Mucosa of descending colon (tissue), 3 donors: ENCODE measurements around the gene SH3GLB1. TPM values are rescaled to one million over a fixed set of nuclear protein-coding genes. Genes with fewer than 3 reads are reported as not detected.

Source experiments
- ATAC-seq: fragments of 200-7000 bp; cut with Tn5 transposase; one replicate; pipeline ENCODE4 v1.9.1; 2020; ENCODE audit warnings: mild to moderate bottlenecking, moderate library complexity
- DNase-seq, 3 donors: peaks; one replicate each; pipeline ENCODE4 v3.0.0-alpha.2; 2020
- H3K36me3 ChIP-seq: fragments of 200-600 bp; one replicate; pipeline ENCODE4 v1.8.0; 2021; ENCODE audit warnings: low read depth, mild to moderate bottlenecking
- H3K4me1 ChIP-seq: fragments of 200-600 bp; one replicate; pipeline ENCODE4 v1.8.0; 2021; ENCODE audit warnings: low read depth, mild to moderate bottlenecking
- H3K4me3 ChIP-seq: fragments of 200-600 bp; one replicate; pipeline ENCODE4 v1.8.0; 2021; ENCODE audit warnings: mild to moderate bottlenecking
- H3K9me3 ChIP-seq: fragments of 200-600 bp; one replicate; pipeline ENCODE4 v1.8.0; 2021; ENCODE audit warnings: mild to moderate bottlenecking
- intact Hi-C, 2 donors: fragments of 100-400 bp; cut with DNase I in 1 of 2; cut with micrococcal nuclease in 1 of 2; formaldehyde crosslinking; loops; one replicate each; pipeline versions ENCODE4 v1.11.0 to v1.11.1; 2022; cut with DNase I, micrococcal nuclease
- total RNA-seq, 3 donors: library from RNA; stranded (reverse); fragmentation: NEBNext Ultra II Directional in 2 of 3; extraction: Animal tissue kit (Norgen Biotek cat#: 25700) in 2 of 3; gene quantifications; one replicate each; pipeline versions ENCODE4 v1.2.1 to v1.2.4, GENCODE V29; 2021 to 2023
- TF ChIP-seq, protein P1 (sequence below): fragments of 200-600 bp; IDR thresholded peaks from one replicate; pipeline ENCODE4 v1.8.0; 2022; ENCODE audit warnings: antibody characterized with exemption, mild to moderate bottlenecking
- donor health status: DM: no; HTN: no; CAD: no; lungs with moderate emphysema.
- donor health status: DM: no; HTN: no; CAD: no.
- donor health status: DM: no; HTN: yes; CAD: no.

Gene SH3GLB1
- total RNA-seq, 3 donors from 2014 or later: 109 to 114 (median 110) TPM

DNA sequence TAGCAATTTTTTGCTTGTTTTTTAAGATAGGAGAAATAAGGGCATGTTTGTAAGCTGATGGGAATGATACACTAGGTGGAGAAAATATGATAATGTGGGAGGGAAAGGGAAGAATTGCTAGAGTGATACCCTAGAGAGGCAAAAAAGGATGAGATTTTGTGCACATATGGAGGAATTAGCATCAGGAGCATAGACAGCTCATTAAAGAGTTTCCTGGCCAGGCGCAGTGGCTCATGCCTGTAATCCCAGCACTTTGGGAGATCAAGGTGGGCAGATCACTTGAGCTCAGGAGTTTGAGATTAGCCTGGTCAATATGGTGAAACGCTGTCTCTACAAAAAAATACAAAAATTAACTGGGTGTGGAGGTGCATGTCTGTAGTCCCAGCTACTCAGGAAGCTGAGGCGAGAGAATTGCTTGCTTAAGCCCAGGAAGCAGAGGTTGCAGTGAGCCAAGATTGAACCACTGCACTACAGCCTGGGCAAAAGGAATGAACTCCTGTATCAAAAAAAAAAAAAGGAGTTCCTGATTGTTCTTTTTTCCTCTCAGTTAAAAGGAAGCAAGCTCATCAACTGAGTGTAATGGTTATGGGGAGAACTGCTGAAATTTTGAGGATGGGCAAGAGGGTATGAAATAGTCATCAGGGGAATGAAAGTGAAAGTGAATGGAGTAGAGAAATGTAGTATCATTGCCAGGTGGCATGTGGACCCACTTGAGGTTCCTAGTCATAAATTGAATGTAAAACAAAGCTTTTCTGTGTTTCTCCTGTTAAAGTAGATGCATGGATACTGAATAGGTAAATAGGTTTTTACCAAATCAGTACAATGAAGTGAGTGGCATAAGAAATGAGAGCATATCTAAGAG, 35.5 kb downstream of the SH3GLB1 start:
- Histone ChIP-seq H3K9me3 (no peaks in the 10 kb centered on the region), H3K4me1 (no peaks in the 10 kb centered on the region), H3K36me3 (peaks cover 20% of the 10 kb centered on the region), H3K4me3 (no peak overlapping the region)
- peak; percentile 52 for ATAC-seq
- DNase-seq: no peak
- TF ChIP-seq, protein P1, sequence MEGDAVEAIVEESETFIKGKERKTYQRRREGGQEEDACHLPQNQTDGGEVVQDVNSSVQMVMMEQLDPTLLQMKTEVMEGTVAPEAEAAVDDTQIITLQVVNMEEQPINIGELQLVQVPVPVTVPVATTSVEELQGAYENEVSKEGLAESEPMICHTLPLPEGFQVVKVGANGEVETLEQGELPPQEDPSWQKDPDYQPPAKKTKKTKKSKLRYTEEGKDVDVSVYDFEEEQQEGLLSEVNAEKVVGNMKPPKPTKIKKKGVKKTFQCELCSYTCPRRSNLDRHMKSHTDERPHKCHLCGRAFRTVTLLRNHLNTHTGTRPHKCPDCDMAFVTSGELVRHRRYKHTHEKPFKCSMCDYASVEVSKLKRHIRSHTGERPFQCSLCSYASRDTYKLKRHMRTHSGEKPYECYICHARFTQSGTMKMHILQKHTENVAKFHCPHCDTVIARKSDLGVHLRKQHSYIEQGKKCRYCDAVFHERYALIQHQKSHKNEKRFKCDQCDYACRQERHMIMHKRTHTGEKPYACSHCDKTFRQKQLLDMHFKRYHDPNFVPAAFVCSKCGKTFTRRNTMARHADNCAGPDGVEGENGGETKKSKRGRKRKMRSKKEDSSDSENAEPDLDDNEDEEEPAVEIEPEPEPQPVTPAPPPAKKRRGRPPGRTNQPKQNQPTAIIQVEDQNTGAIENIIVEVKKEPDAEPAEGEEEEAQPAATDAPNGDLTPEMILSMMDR: no peak
- intact Hi-C loops: no loop called here

DNA sequence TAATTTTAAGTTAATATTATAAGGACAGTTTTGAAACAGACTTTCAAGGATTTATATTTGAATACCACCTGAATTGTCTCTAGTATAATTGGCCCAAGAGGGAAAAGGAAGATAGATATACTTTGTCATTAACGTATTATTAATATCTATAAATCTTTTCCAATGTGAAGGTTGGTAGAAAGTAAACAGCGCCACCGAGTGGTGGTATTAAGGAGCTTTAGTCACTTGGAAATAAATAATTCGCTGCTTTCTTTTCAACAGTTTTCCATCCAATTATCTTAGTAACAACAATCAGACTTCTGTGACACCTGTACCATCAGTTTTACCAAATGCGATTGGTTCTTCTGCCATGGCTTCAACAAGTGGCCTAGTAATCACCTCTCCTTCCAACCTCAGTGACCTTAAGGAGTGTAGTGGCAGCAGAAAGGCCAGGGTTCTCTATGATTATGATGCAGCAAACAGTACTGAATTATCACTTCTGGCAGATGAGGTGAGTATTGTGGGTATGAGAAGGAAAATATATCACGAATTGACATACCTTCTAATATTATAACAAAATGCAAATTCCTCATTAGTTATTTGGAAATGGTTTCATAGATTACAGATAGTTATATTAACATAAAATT, 37.7 kb downstream of the SH3GLB1 start:
- ATAC-seq: no peak
- peak in 1 of 3 donors; percentile 47 for DNase-seq
- Histone ChIP-seq H3K9me3 (no peaks in the 10 kb centered on the region), H3K4me3 (no peak overlapping the region), H3K4me1 (no peaks in the 10 kb centered on the region), H3K36me3 (peaks cover 14% of the 10 kb centered on the region)
- intact Hi-C loops: no loop called here
- TF ChIP-seq, protein P1: no peak

DNA sequence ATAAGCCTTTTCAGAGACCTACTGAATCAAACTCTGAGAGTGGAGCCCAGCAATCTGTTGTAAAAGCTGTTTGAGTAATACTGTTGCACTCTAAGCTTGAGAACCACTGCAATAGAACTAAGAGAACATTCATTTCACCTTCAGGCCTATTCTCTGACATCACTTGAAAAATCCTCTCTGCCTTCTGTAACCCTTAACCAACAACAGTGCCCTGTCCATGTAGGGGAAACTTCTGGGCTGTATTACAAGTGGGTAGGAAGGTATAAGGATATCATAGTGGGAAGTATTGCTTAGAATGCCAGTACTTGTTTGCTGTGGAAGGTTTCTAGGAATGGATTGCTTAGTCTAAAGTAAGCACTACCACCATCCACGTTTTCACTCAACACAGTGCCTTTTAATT, 42.9 kb downstream of the SH3GLB1 start:
- Histone ChIP-seq H3K9me3 (no peaks in the 10 kb centered on the region), H3K36me3 (no peaks in the 10 kb centered on the region), H3K4me3 (no peak overlapping the region), H3K4me1 (no peaks in the 10 kb centered on the region)
- DNase-seq (no peak), ATAC-seq (no peak)
- intact Hi-C loops: no loop called here
- TF ChIP-seq, protein P1: no peak

DNA sequence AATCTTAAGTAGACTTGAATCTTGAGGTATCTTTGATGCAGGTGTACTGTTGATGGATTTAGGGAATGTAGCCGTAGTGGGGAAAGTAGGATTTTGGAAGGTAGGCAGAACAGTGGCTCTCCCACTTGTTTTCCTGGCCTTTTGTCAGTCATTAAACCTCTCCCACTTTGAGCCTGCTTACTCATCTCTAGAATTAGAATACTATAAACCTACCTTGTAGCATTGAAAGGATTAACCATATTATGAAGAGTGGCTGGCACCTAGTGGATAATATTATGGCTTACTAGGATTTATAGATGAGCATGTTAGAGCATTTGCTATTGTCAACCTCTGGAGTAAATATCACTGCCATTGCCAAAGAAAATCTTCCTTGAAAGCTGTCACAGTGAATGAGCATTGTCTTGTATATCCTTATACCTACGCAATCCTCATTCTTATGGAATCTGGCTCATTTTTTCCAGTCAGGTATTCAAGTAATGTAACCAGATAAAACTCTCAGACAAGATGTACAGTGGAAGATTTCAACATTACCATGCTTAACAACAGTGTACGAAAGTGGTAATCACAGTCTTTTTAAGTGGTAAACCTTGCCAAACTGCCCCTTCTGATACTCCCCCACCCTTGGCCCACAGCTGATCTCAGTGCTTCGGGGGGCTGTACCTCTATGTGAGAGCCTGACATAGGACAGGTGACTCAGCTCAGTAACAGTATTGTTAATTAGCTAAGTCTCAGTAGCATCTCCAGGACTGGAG, 44.4 kb downstream of the SH3GLB1 start:
- TF ChIP-seq, protein P1: no peak
- Histone ChIP-seq H3K9me3 (no peaks in the 10 kb centered on the region), H3K4me1 (no peaks in the 10 kb centered on the region), H3K36me3 (no peaks in the 10 kb centered on the region), H3K4me3 (no peak overlapping the region)
- ATAC-seq: no peak
- intact Hi-C loops: no loop called here
- DNase-seq: no peak

DNA sequence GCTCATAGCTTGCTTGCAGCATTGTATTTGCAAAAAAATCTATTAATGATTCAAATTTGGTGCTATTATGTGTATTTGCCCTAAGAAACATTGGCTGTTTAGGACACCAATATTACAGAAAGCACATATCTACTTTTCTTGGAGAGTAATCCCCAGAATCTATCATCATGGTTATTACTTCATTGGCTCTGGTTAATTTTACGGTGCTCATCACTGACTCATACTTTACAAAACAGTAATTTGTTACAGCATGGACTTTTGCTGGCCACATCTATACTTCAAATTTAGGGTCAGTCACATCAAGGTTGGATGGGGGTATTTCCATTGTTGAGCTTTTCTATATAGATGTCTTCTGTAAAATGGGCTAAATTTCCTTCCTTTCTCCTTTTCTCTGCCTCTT, 45.7 kb downstream of the SH3GLB1 start:
- Histone ChIP-seq H3K9me3 (no peaks in the 10 kb centered on the region), H3K4me3 (no peak overlapping the region), H3K36me3 (no peaks in the 10 kb centered on the region), H3K4me1 (peaks cover 3% of the 10 kb centered on the region)
- intact Hi-C loops: no loop called here
- DNase-seq (no peak), ATAC-seq (no peak)
- TF ChIP-seq, protein P1: no peak
